Islet of Langerhans (tissue), 1 donor: ENCODE results near the gene BRSK2.

Experiments
- FAIRE-seq: peaks from one replicate; lab custom pipeline; 2011; peaks lifted over from hg19 to GRCh38; lab: Jason Lieb, UNC

Gene BRSK2

GRCh38 chr11:1469911-1470680 lies 80.4 kb downstream of the BRSK2 start:
- FAIRE-seq = no peak

GRCh38 chr11:1470681-1471611 lies 81.2 kb downstream of the BRSK2 start:
- FAIRE-seq = no peak

- FAIRE-seq = no peak
Observed at GRCh38 chr11:1471736-1472135, 82.0 kb downstream of the BRSK2 start.

GRCh38 chr11:1472180-1473005 lies 82.7 kb downstream of the BRSK2 start:
- FAIRE-seq = no peak

- no peak for FAIRE-seq
Observed at GRCh38 chr11:1473011-1473628, 83.4 kb downstream of the BRSK2 start.

GRCh38 chr11:1473786-1474185 lies 84.1 kb downstream of the BRSK2 start:
- FAIRE-seq = no peak

- FAIRE-seq = no peak
Observed at GRCh38 chr11:1475841-1476240, 86.1 kb downstream of the BRSK2 start.

GRCh38 chr11:1476940-1477736 lies 87.4 kb downstream of the BRSK2 start:
- FAIRE-seq = no peak

GRCh38 chr11:1478011-1478410 lies 88.3 kb downstream of the BRSK2 start:
- no peak for FAIRE-seq

- FAIRE-seq = no peak
Observed at GRCh38 chr11:1478544-1478943, 88.8 kb downstream of the BRSK2 start.

- no peak for FAIRE-seq
Observed at GRCh38 chr11:1479006-1479677, 89.4 kb downstream of the BRSK2 start.

GRCh38 chr11:1479678-1480118 lies 90.0 kb downstream of the BRSK2 start:
- FAIRE-seq = no peak

GRCh38 chr11:1480191-1480554 lies 90.4 kb downstream of the BRSK2 start:
- no peak for FAIRE-seq

- FAIRE-seq = no peak
Observed at GRCh38 chr11:1480555-1481482, 91.1 kb downstream of the BRSK2 start.

GRCh38 chr11:1481483-1481825 lies 91.7 kb downstream of the BRSK2 start:
- FAIRE-seq = no peak

GRCh38 chr11:1481861-1482441 lies 92.2 kb downstream of the BRSK2 start:
- FAIRE-seq = no peak

GRCh38 chr11:1482581-1483444 lies 93.1 kb downstream of the BRSK2 start:
- FAIRE-seq = no peak

GRCh38 chr11:1483445-1483961 lies 93.8 kb downstream of the BRSK2 start:
- no peak for FAIRE-seq
